ENCODE results near the gene HECTD4. TPM values are rescaled to one million over a fixed set of nuclear protein-coding genes. Genes with fewer than 3 reads are reported as not detected.

HECTD4 gene
- total and polyA plus RNA-seq, 12 donors, result 17.5 to 50.0 (median 27.7) TPM

GRCh38 chr12:112170971-112171596 is 211.1 kb downstream of the HECTD4 start:
- H3K27ac ChIP-seq, result no peak overlapping the region
- intact Hi-C loops (cut with DNase I), result no loop called here
- no peaks in the 10 kb centered on the region for H3K9me3 ChIP-seq (replicated peaks in 1 of 3)
- no peak overlapping the region for H3K4me3 ChIP-seq
- 86 to 99% (median 94%) methylated on average over 12 to 17 of the region's 17 CpGs for WGBS, 4 donors
- no peak for DNase-seq
- no peaks in the 10 kb centered on the region for H3K27me3 ChIP-seq
- no peak for TF ChIP-seq POLR2A (IDR thresholded peaks at IDR 0.05)
- TF ChIP-seq, protein P1, sequence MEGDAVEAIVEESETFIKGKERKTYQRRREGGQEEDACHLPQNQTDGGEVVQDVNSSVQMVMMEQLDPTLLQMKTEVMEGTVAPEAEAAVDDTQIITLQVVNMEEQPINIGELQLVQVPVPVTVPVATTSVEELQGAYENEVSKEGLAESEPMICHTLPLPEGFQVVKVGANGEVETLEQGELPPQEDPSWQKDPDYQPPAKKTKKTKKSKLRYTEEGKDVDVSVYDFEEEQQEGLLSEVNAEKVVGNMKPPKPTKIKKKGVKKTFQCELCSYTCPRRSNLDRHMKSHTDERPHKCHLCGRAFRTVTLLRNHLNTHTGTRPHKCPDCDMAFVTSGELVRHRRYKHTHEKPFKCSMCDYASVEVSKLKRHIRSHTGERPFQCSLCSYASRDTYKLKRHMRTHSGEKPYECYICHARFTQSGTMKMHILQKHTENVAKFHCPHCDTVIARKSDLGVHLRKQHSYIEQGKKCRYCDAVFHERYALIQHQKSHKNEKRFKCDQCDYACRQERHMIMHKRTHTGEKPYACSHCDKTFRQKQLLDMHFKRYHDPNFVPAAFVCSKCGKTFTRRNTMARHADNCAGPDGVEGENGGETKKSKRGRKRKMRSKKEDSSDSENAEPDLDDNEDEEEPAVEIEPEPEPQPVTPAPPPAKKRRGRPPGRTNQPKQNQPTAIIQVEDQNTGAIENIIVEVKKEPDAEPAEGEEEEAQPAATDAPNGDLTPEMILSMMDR (IDR thresholded peaks at IDR 0.05), result no peak
- H3K36me3 ChIP-seq (replicated peaks in 1 of 2), result peaks cover 0 to 42% of the 10 kb centered on the region in 2 donors
- no peaks in the 10 kb centered on the region for H3K4me1 ChIP-seq (replicated peaks in 1 of 2)

DNA sequence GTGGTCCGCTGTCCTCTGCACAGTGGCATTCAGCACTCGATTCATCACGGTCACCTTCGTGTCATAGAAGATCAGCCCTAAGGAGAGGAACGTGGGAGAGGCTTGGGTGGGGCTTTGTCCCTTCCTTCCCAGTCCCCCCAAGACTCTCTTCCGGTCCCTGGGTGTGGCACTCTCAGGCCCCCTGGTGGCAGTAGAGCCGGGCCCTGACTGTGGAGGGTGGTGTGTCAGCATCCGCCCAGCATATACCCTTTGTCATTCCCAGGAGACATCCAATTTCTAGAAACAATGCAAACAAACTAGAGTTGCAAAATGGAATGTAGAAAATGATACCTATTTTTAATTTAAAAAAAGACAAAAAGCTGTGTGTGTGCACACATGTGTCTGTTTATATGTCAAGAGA is 211.9 kb downstream of the HECTD4 start:
- TF ChIP-seq POLR2A (IDR thresholded peaks at IDR 0.05), result no peak
- TF ChIP-seq, protein P1 (IDR thresholded peaks at IDR 0.05), result peak in 4 of 6 experiments; percentile 17 to 29 (median 22)
- no peak for DNase-seq
- H3K4me3 ChIP-seq, result no peak overlapping the region
- H3K27ac ChIP-seq, result no peak overlapping the region
- H3K27me3 ChIP-seq, result no peaks in the 10 kb centered on the region
- peaks cover 0 to 35% of the 10 kb centered on the region in 2 donors for H3K36me3 ChIP-seq (replicated peaks in 1 of 2)
- intact Hi-C loops (cut with DNase I), result no loop called here
- WGBS, 4 donors, result 72 to 83% (median 80%) methylated on average over 4 to 8 of the region's 8 CpGs
- H3K4me1 ChIP-seq (replicated peaks in 1 of 2), result no peaks in the 10 kb centered on the region
- no peaks in the 10 kb centered on the region for H3K9me3 ChIP-seq (replicated peaks in 1 of 3)

DNA sequence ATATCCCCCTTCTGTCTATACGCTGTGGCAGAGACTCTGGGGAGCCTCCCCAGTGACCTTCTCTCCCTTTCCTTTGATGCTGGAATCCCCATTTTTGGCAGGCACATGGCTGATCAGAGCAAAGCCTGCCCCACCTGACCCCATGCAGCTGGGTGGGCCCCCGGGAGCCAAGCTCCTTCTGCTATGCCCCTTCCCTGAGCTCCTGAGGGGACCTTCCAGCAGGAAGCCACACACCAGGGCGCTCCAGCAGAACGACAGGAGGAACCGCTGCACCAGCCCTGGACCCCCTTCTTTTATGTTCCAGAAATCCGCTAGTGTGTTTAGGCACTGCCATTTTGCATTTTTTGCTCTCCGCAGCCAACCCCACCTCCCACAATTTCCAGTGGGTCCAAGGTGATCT is 212.3 kb downstream of the HECTD4 start:
- DNase-seq, result no peak
- intact Hi-C loops (cut with DNase I), result no loop called here
- WGBS, 4 donors, result 91 to 94% (median 93%) methylated on average over 4 to 7 of the region's 7 CpGs
- H3K27me3 ChIP-seq, result no peaks in the 10 kb centered on the region
- no peaks in the 10 kb centered on the region for H3K4me1 ChIP-seq (replicated peaks in 1 of 2)
- no peaks in the 10 kb centered on the region for H3K9me3 ChIP-seq (replicated peaks in 1 of 3)
- H3K27ac ChIP-seq, result no peak overlapping the region
- peaks cover 0 to 31% of the 10 kb centered on the region in 2 donors for H3K36me3 ChIP-seq (replicated peaks in 1 of 2)
- no peak overlapping the region for H3K4me3 ChIP-seq
- TF ChIP-seq, protein P1 (IDR thresholded peaks at IDR 0.05), result no peak
- no peak for TF ChIP-seq POLR2A (IDR thresholded peaks at IDR 0.05)

- H3K4me1 ChIP-seq (replicated peaks in 1 of 2), result no peaks in the 10 kb centered on the region
- no peaks in the 10 kb centered on the region for H3K27me3 ChIP-seq
- no peak overlapping the region for H3K27ac ChIP-seq
- intact Hi-C loops (cut with DNase I), result no loop called here
- no peak for DNase-seq
- WGBS, 4 donors, result 89 to 96% (median 92%) methylated on average over 8 to 19 of the region's 19 CpGs
- no peak overlapping the region for H3K4me3 ChIP-seq
- no peaks in the 10 kb centered on the region for H3K9me3 ChIP-seq (replicated peaks in 1 of 3)
- peaks cover 0 to 26% of the 10 kb centered on the region in 2 donors for H3K36me3 ChIP-seq (replicated peaks in 1 of 2)
- no peak for TF ChIP-seq POLR2A (IDR thresholded peaks at IDR 0.05)
- TF ChIP-seq, protein P1 (IDR thresholded peaks at IDR 0.05), result no peak
Observed at GRCh38 chr12:112169161-112169872, 212.9 kb downstream of the HECTD4 start.
